Measurements from ENCODE around the gene ARL5A. TPM values are rescaled to one million over a fixed set of nuclear protein-coding genes. Genes with fewer than 3 reads are reported as not detected.

Gene ARL5A
- total RNA-seq, 4 donors from 2014 or later, result 60.1 to 82.2 (median 64.3) TPM

- no peak for DNase-seq (ENCODE audit: extremely low spot score)
- peaks cover 0 to 2% (median 0%) of the 10 kb centered on the region in 4 donors for H3K36me3 ChIP-seq
- H3K9me3 ChIP-seq, result no peaks in the 10 kb centered on the region
- H3K27me3 ChIP-seq, result no peaks in the 10 kb centered on the region
- no peak overlapping the region for H3K4me3 ChIP-seq
- TF ChIP-seq POLR2AphosphoS5 (IDR thresholded peaks at IDR 0.05), result no peak
- no peak for TF ChIP-seq POLR2A (IDR thresholded peaks at IDR 0.05; ENCODE audit: low read depth)
- TF ChIP-seq EP300 (IDR thresholded peaks at IDR 0.05), result no peak
- no peak for TF ChIP-seq CTCF (IDR thresholded peaks at IDR 0.05)
- intact Hi-C loops (cut with DNase I), result no loop called here
- peaks cover 6 to 9% (median 8%) of the 10 kb centered on the region in 4 donors for H3K4me1 ChIP-seq
- no peak overlapping the region for H3K27ac ChIP-seq (replicated peaks in 1 of 4)
Measured at GRCh38 chr2:151761687-151762086, 66.5 kb downstream of the ARL5A start.

GRCh38 chr2:151761193-151761592 is 67.0 kb downstream of the ARL5A start:
- no peak for DNase-seq (ENCODE audit: extremely low spot score)
- WGBS, result 83% methylated on average over 3 of the region's 3 CpGs

GRCh38 chr2:151760139-151760650 is 68.0 kb downstream of the ARL5A start:
- intact Hi-C loops (cut with DNase I), result no loop called here
- TF ChIP-seq EP300 (IDR thresholded peaks at IDR 0.05) (no peak), POLR2AphosphoS5 (IDR thresholded peaks at IDR 0.05) (no peak), POLR2A (IDR thresholded peaks at IDR 0.05; ENCODE audit: low read depth) (no peak), CTCF (IDR thresholded peaks at IDR 0.05) (no peak)
- Histone ChIP-seq H3K36me3 (no peaks in the 10 kb centered on the region), H3K4me3 (no peak overlapping the region), H3K27me3 (no peaks in the 10 kb centered on the region), H3K27ac (replicated peaks in 1 of 4) (no peak overlapping the region), H3K9me3 (no peaks in the 10 kb centered on the region), H3K4me1 (peaks cover 0 to 6% (median 5%) of the 10 kb centered on the region in 4 donors)
- DNase-seq (ENCODE audit: extremely low spot score), result no peak
- WGBS, result 90% methylated on average over 11 of the region's 11 CpGs

More at GRCh38 chr2:151761193-151761592, 67.0 kb downstream of the ARL5A start:
- H3K27me3 ChIP-seq, result no peaks in the 10 kb centered on the region
- H3K9me3 ChIP-seq, result no peaks in the 10 kb centered on the region
- H3K36me3 ChIP-seq, result no peaks in the 10 kb centered on the region
- intact Hi-C loops (cut with DNase I), result no loop called here
- TF ChIP-seq POLR2A (IDR thresholded peaks at IDR 0.05; ENCODE audit: low read depth), result no peak
- no peak for TF ChIP-seq CTCF (IDR thresholded peaks at IDR 0.05)
- no peak for TF ChIP-seq EP300 (IDR thresholded peaks at IDR 0.05)
- no peak for TF ChIP-seq POLR2AphosphoS5 (IDR thresholded peaks at IDR 0.05)
- H3K27ac ChIP-seq (replicated peaks in 1 of 4), result no peak overlapping the region
- H3K4me1 ChIP-seq, result peaks cover 3 to 8% (median 5%) of the 10 kb centered on the region in 4 donors
- no peak overlapping the region for H3K4me3 ChIP-seq

- Histone ChIP-seq H3K36me3 (no peaks in the 10 kb centered on the region), H3K4me3 (no peak overlapping the region), H3K4me1 (peaks cover 0 to 6% (median 5%) of the 10 kb centered on the region in 4 donors), H3K9me3 (no peaks in the 10 kb centered on the region), H3K27ac (replicated peaks in 1 of 4) (no peak overlapping the region), H3K27me3 (no peaks in the 10 kb centered on the region)
- no peak for TF ChIP-seq CTCF (IDR thresholded peaks at IDR 0.05)
- intact Hi-C loops (cut with DNase I), result no loop called here
- WGBS, result 100% methylated on average over 3 of the region's 3 CpGs
- no peak for DNase-seq (ENCODE audit: extremely low spot score)
Measured at GRCh38 chr2:151758744-151759143, 69.5 kb downstream of the ARL5A start.

- no peak for DNase-seq (ENCODE audit: extremely low spot score)
- Histone ChIP-seq H3K9me3 (no peaks in the 10 kb centered on the region), H3K4me1 (peaks cover 0 to 6% (median 5%) of the 10 kb centered on the region in 4 donors), H3K27me3 (no peaks in the 10 kb centered on the region), H3K4me3 (no peak overlapping the region), H3K27ac (replicated peaks in 1 of 4) (no peak overlapping the region), H3K36me3 (no peaks in the 10 kb centered on the region)
- WGBS, result 16% methylated on average over 1 of the region's 1 CpG
- intact Hi-C loops (cut with DNase I), result no loop called here
- no peak for TF ChIP-seq EP300 (IDR thresholded peaks at IDR 0.05)
- no peak for TF ChIP-seq POLR2AphosphoS5 (IDR thresholded peaks at IDR 0.05)
- no peak for TF ChIP-seq CTCF (IDR thresholded peaks at IDR 0.05)
- TF ChIP-seq POLR2A (IDR thresholded peaks at IDR 0.05; ENCODE audit: low read depth), result no peak
Measured at GRCh38 chr2:151757861-151758260, 70.4 kb downstream of the ARL5A start.

Data from esophagus muscularis mucosa (tissue), 4 donors.